Stimulated activated naive CD8-positive, alpha-beta T cell treated with anti-CD3 and anti-CD28 coated beads, Interleukin-15, amount 100 ng/mL, for 72 hours (primary cell): ENCODE data around the gene POLDIP2.

Source experiments
- ATAC-seq: fragments of 150-1000 bp; cut with Tn5 transposase; 2 replicates; pipeline ENCODE4 v1.10.0; 2021; ENCODE audit warnings: mild to moderate bottlenecking, moderate library complexity
- DNase-seq, 2 donors: peaks; one replicate each; pipeline ENCODE4 v3.0.0; 2021 to 2022
- H3K27ac Mint-ChIP-seq, 2 donors: one replicate each; pipeline ENCODE4 v1.8.0; 2022; ENCODE audit warnings: mild to moderate bottlenecking in 2 of 2, mixed read lengths in 2 of 2, moderate library complexity in 2 of 2
- H3K27me3 Mint-ChIP-seq: one replicate; pipeline ENCODE4 v1.8.0; 2022; ENCODE audit warnings: mixed read lengths
- H3K4me1 Mint-ChIP-seq: one replicate; pipeline ENCODE4 v1.8.0; 2022; ENCODE audit warnings: mild to moderate bottlenecking, mixed read lengths
- H3K4me3 Mint-ChIP-seq, 2 donors: one replicate each; pipeline ENCODE4 v1.8.0; 2022; ENCODE audit warnings: mild to moderate bottlenecking in 2 of 2, mixed read lengths in 2 of 2, moderate library complexity in 1 of 2
- H3K9me3 Mint-ChIP-seq, 2 donors: one replicate each; pipeline ENCODE4 v1.8.0; 2022; ENCODE audit warnings: mixed read lengths in 2 of 2

The POLDIP2 gene

DNA sequence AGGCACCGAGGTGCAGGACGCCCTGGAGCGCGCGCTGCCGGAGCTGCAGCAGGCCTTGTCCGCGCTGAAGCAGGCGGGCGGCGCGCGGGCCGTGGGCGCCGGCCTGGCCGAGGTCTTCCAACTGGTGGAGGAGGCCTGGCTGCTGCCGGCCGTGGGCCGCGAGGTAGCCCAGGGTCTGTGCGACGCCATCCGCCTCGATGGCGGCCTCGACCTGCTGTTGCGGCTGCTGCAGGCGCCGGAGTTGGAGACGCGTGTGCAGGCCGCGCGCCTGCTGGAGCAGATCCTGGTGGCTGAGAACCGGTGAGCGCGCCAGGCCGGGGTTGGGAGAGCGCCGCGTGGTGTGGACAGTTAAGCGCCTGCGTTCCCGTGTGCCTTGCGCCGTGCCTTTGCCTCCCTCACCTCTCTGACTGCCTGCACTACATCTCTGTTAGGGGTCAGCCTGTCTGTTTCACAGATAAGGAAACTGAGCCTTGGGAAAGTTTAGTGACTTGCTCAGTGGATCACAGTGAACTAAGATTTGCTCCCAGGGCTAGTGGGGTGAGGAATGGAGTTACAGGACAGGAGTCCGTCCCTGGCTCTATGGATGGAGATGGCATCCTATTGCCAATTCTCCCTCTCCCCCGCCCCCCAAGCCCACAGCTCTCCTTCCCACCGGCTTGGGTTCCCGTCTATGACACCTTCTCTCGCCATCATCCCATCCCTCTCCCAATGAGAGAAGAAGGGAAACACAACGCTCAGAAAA lies 15.0 kb upstream of the POLDIP2 start:
- H3K27me3 Mint-ChIP-seq = no peaks in the 10 kb centered on the region
- peak overlapping the region; percentile 85 to 93 for H3K27ac Mint-ChIP-seq
- no peaks in the 10 kb centered on the region for H3K9me3 Mint-ChIP-seq
- ATAC-seq (peak; percentile 15), DNase-seq (peak in 1 of 2 donors; percentile 45)
- H3K4me1 Mint-ChIP-seq = peaks cover 35% of the 10 kb centered on the region
- peak overlapping the region; percentile 84 to 89 for H3K4me3 Mint-ChIP-seq

- peak within 1 kb of the TSS; percentile 84 to 89 for H3K4me3 Mint-ChIP-seq
- H3K4me1 Mint-ChIP-seq = peaks cover 35% of the 10 kb centered on the region
- no peaks in the 10 kb centered on the region for H3K9me3 Mint-ChIP-seq
- no peaks in the 10 kb centered on the region for H3K27me3 Mint-ChIP-seq
- DNase-seq (peak; percentile 92 to 94), ATAC-seq (peak; percentile 91)
- H3K27ac Mint-ChIP-seq = peak within 1 kb of the TSS; percentile 93 to 97
These were observed 14.2 kb upstream of the POLDIP2 start, which contains the start of gene SARM1 for GRCh38 chr17:28371245-28372202. Gene SARM1, plus strand, starts transcription at chr17:28371694. Its CDS starts 339 bp downstream, at chr17:28372033.

DNA sequence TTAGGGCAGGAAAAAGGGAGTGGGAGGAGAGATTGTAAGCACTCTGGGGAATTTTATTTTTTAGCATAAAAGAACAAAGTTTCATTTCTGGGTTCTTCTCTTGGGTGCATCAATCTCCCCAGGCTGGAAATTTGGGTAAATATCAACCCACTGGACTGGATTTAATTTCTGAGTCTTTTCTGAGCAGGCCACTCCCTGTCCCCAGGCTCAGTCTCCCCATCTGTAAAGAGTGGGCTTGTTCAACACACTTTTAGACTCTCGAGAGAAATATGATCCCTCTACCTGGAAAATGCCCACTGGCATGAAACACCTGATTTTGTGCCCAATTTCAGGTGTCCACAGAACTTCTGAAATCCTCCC lies 13.4 kb upstream of the POLDIP2 start:
- Mint-ChIP-seq H3K4me1 (peaks cover 35% of the 10 kb centered on the region), H3K9me3 (no peaks in the 10 kb centered on the region), H3K27ac (no peak overlapping the region), H3K27me3 (no peaks in the 10 kb centered on the region), H3K4me3 (peak overlapping the region; percentile 84 to 89)
- no peak for ATAC-seq
- no peak for DNase-seq

DNA sequence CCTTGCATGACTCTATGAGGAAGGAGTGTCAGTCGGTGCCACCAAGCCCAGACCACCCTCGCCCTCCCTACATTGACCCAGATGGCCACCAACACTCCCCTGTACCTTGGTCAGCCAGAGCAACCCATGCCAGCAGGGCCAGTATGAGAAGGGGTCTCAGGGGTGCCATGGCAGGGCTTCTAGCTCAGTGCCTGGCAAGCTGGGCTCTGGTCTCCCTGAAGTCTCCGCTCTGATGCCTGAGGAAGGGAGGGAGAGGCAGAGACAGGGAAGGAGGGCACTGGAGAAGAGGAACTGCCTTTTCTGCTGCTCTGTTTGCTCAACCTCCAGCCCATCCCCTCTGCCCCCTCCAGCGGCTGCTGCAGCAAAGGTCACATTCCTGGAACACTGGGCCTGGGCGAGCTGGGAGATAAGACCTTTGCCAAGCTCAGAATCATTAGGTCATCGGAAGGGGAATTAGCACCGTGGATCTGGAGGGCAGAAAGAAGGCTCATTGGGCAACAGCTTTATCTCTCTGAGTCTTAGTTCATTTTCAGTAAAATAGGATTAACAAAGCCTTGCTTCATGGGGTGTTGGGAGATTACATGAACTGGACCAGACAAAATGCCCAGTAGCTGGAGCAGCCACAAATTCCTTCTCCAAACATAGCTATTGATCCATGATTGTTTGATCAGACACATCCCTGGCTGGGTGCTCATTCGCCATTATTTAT lies 12.9 kb upstream of the POLDIP2 start, which contains the start of gene VTN:
VTN (minus strand) TSS at position 273 of the 709 bp plus-strand sequence; CDS start at position 169, 104 bp downstream.
- peak within 1 kb of the TSS; percentile 84 to 89 for H3K4me3 Mint-ChIP-seq
- no peaks in the 10 kb centered on the region for H3K9me3 Mint-ChIP-seq
- peaks cover 35% of the 10 kb centered on the region for H3K4me1 Mint-ChIP-seq

GRCh38 chr17:28369684-28370034 lies 12.3 kb upstream of the POLDIP2 start:
- ATAC-seq (no peak), DNase-seq (no peak)
- H3K27ac Mint-ChIP-seq = no peak overlapping the region
- H3K9me3 Mint-ChIP-seq = no peaks in the 10 kb centered on the region
- H3K27me3 Mint-ChIP-seq = no peaks in the 10 kb centered on the region
- H3K4me3 Mint-ChIP-seq = no peak overlapping the region
- peaks cover 30% of the 10 kb centered on the region for H3K4me1 Mint-ChIP-seq

More for the DNA sequence above, 12.9 kb upstream of the POLDIP2 start, which contains the start of gene VTN:
- DNase-seq = no peak
- H3K27ac Mint-ChIP-seq = peak within 1 kb of the TSS in 1 of 2 donors; percentile 84
- ATAC-seq = no peak
- no peaks in the 10 kb centered on the region for H3K27me3 Mint-ChIP-seq

GRCh38 chr17:28368915-28369683 lies 11.8 kb upstream of the POLDIP2 start:
- DNase-seq (no peak), ATAC-seq (no peak)
- Mint-ChIP-seq H3K4me3 (no peak overlapping the region), H3K4me1 (peaks cover 30% of the 10 kb centered on the region), H3K27me3 (no peaks in the 10 kb centered on the region), H3K27ac (no peak overlapping the region), H3K9me3 (no peaks in the 10 kb centered on the region)

DNA sequence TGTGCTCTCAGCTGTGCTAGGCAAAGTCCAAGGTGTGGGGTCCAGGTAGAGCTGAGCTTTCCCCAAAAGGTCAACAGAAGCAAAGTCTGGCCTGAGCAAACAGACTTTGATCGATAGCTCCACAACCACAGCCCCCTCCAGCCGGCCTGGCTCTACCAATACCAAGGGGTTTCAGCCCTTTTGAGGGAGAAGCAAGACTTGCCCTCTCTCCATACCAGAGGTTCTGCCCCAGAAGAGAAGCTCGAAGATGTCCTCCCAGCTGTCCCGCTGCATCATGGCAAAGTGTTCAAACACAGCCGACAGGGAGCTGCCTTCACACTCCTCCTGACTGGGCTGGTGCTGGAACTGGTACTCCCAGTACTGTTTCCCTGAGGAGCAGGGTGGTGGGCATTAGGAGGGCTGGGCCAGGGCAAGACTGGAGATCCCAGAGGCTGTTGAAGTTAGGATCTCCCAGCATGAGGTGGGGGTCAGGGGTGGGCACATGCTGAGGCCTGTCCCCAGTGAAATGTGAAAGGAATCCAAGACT lies 11.0 kb upstream of the POLDIP2 start:
- H3K27me3 Mint-ChIP-seq = no peaks in the 10 kb centered on the region
- no peaks in the 10 kb centered on the region for H3K9me3 Mint-ChIP-seq

GRCh38 chr17:28367641-28368305 lies 10.4 kb upstream of the POLDIP2 start:
- H3K4me3 Mint-ChIP-seq = no peak overlapping the region
- peak overlapping the region in 1 of 2 donors; percentile 83 for H3K27ac Mint-ChIP-seq
- H3K27me3 Mint-ChIP-seq = no peaks in the 10 kb centered on the region
- H3K4me1 Mint-ChIP-seq = peaks cover 20% of the 10 kb centered on the region
- DNase-seq = no peak
- ATAC-seq = no peak
- no peaks in the 10 kb centered on the region for H3K9me3 Mint-ChIP-seq

More for the DNA sequence above, 11.0 kb upstream of the POLDIP2 start:
- Mint-ChIP-seq H3K4me3 (no peak overlapping the region), H3K4me1 (peaks cover 26% of the 10 kb centered on the region), H3K27ac (peak overlapping the region in 1 of 2 donors; percentile 83)
- ATAC-seq (no peak), DNase-seq (no peak)

DNA sequence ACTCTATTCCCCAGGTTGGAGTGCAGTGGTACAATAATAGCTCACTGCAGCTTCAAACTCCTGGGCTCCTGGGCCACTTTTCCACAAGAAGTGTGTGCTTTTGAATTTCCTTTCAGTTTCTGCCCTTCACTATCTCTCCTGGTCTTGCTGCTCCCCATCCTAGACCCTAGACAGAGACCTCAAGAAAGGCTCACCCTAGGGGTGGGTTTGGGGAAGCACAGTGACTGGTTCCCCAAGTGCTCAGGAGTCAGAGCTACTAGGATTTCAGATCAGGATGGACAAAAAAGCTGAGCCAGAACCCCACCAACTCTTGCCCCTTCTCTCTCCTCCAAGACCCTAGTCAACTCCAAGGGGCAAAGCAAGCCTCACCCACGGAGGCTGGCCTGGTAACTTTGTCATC lies 9.3 kb upstream of the POLDIP2 start:
- Mint-ChIP-seq H3K9me3 (no peaks in the 10 kb centered on the region), H3K4me1 (peaks cover 15% of the 10 kb centered on the region), H3K27ac (no peak overlapping the region), H3K27me3 (no peaks in the 10 kb centered on the region), H3K4me3 (no peak overlapping the region)
- no peak for ATAC-seq
- DNase-seq = no peak

DNA sequence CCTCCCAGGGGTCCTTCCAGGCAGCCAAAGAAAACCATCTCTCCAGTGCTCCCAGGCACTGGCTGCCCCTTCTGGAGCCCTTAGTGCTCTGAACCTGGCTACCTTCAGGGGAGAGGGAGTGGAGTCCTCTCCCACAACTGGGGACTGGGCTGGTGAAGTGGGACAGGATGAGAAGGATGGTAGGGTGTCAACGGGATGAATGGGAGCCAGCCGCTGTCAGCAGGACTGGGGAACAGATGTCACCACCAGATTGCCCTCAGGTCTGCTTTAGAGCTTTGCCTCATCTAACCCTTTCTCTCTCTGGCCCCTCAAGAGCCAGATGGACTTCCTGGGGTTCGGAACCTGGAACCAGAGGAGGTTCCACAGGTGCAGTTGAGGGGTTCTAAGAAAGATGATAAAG lies 8.2 kb upstream of the POLDIP2 start:
- ATAC-seq (no peak), DNase-seq (no peak)
- Mint-ChIP-seq H3K27ac (no peak overlapping the region), H3K4me3 (no peak overlapping the region), H3K27me3 (no peaks in the 10 kb centered on the region), H3K4me1 (peaks cover 6% of the 10 kb centered on the region), H3K9me3 (no peaks in the 10 kb centered on the region)

DNA sequence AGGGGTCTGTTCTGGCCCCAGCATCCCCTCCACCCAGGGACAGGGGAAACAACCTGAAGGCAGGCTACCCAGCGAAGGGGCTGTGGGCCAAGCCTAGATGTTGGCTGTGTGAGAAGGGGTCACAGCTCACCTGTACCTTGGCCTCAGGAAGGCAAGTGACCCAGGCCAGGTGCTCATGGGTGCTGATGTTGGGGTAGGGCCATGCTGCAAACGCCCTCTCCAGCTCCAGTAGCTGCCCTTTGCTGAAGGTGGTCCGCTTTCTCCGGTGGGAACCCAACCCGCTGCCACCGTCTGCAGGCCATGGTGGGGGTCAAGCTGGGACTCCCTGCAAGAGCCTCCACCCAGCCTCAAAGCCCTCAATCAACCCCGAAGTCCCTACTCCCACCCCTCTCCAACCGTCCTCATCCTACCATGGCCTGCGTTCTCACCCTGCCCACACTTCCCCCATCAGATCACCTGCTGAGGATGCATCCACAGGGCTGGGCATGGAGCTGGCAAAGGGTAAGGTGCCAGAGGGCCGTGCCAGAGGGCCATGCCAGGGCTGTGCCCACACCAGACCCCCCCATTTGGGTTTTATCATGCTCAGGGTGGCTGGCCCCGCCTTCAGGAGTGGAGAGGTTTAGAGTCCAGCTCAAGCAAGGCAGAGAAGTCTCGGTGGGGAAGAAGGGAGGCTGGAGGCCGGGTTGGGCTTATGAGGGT lies 7.5 kb upstream of the POLDIP2 start, which contains the start of gene SEBOX:
SEBOX (minus strand) TSS at position 535 of the 699 bp plus-strand sequence; CDS start at position 487, 48 bp downstream.
- H3K27me3 Mint-ChIP-seq = no peaks in the 10 kb centered on the region
- H3K27ac Mint-ChIP-seq = no peak within 1 kb of the TSS

GRCh38 chr17:28363776-28364650 lies 6.7 kb upstream of the POLDIP2 start:
- peaks cover 3% of the 10 kb centered on the region for H3K4me1 Mint-ChIP-seq
- H3K27ac Mint-ChIP-seq = no peak overlapping the region
- H3K27me3 Mint-ChIP-seq = no peaks in the 10 kb centered on the region
- no peak for DNase-seq
- ATAC-seq = no peak
- H3K9me3 Mint-ChIP-seq = no peaks in the 10 kb centered on the region
- H3K4me3 Mint-ChIP-seq = no peak overlapping the region

More for the DNA sequence above, 7.5 kb upstream of the POLDIP2 start, which contains the start of gene SEBOX:
- ATAC-seq = no peak
- H3K4me1 Mint-ChIP-seq = no peaks in the 10 kb centered on the region
- H3K9me3 Mint-ChIP-seq = no peaks in the 10 kb centered on the region
- no peak for DNase-seq
- H3K4me3 Mint-ChIP-seq = no peak within 1 kb of the TSS

DNA sequence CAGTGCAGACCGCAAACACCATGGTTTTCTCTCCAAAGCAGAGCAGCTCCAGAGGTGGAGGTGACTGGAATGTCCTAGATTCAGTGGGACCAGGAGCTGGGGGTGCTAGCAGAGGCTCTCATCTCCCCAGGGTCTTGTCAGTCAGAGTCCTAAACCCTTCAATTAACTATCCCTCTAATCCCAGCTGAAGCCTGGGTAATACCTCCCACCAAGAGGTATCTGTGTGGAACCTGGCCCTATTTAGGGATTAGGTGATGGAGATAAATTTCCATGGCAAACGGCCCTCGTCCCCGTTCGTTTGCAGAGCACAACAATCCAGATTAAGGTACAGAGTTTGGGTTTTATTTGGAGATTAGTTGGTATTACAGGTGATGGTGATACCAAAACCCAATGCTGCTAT lies 5.9 kb upstream of the POLDIP2 start:
- ATAC-seq = no peak
- Mint-ChIP-seq H3K9me3 (no peaks in the 10 kb centered on the region), H3K27ac (no peak overlapping the region), H3K4me3 (no peak overlapping the region), H3K27me3 (no peaks in the 10 kb centered on the region), H3K4me1 (peaks cover 8% of the 10 kb centered on the region)
- no peak for DNase-seq
